Left ventricle myocardium inferior (tissue), 1 donor: ENCODE data around the gene SLIT1. TPM values are rescaled to one million over a fixed set of nuclear protein-coding genes. Genes with fewer than 3 reads are reported as not detected.

ENCODE experiments used
- DNase-seq: peaks from one replicate; pipeline ENCODE4 v3.0.0-alpha.2; 2020
- H3K27ac ChIP-seq: fragments of 200-600 bp; replicated peaks from 2 replicates; pipeline ENCODE4 v1.8.0; 2021
- H3K27me3 ChIP-seq: fragments of 200-600 bp; 2 replicates; pipeline ENCODE4 v1.8.0; 2021; ENCODE audit warnings: low read depth
- H3K36me3 ChIP-seq: fragments of 200-600 bp; 2 replicates; pipeline ENCODE4 v1.8.0; 2021
- H3K4me1 ChIP-seq: fragments of 200-600 bp; 2 replicates; pipeline ENCODE4 v1.8.0; 2021
- H3K4me3 ChIP-seq: fragments of 200-600 bp; 2 replicates; pipeline ENCODE4 v1.8.0; 2021; ENCODE audit warnings: mild to moderate bottlenecking, moderate library complexity
- H3K9me3 ChIP-seq: fragments of 200-600 bp; replicated peaks from 2 replicates; pipeline ENCODE4 v1.8.0; 2021
- intact Hi-C: fragments of 100-400 bp; cut with micrococcal nuclease; formaldehyde crosslinking; loops from one replicate; pipeline ENCODE4 v1.11.0; 2022
- total RNA-seq: library from RNA; stranded (reverse); fragmentation: NEBNext Ultra II Directional; extraction: Animal tissue kit (Norgen Biotek cat#: 25700); gene quantifications from one replicate; pipeline ENCODE4 v1.2.1, GENCODE V29; 2021
- TF ChIP-seq, protein P1 (sequence below): fragments of 200-600 bp; IDR thresholded peaks from 2 replicates; pipeline ENCODE4 v1.8.0; 2021; ENCODE audit warnings: antibody characterized with exemption, mild to moderate bottlenecking, borderline replicate concordance
- donor health status: DM: no; HTN: yes; CAD: no; lungs with severe emphysema.

The SLIT1 gene
- total RNA-seq, 1 donor from 2014 or later: 0.08 TPM

GRCh38 chr10:97079448-97079847, 106.3 kb downstream of the SLIT1 start:
- Histone ChIP-seq H3K27ac (no peak overlapping the region), H3K4me3 (no peak overlapping the region), H3K36me3 (no peaks in the 10 kb centered on the region), H3K27me3 (peaks cover 72% of the 10 kb centered on the region), H3K4me1 (no peaks in the 10 kb centered on the region), H3K9me3 (no peaks in the 10 kb centered on the region)
- DNase-seq: no peak
- intact Hi-C loops: no loop called here
- TF ChIP-seq, protein P1, sequence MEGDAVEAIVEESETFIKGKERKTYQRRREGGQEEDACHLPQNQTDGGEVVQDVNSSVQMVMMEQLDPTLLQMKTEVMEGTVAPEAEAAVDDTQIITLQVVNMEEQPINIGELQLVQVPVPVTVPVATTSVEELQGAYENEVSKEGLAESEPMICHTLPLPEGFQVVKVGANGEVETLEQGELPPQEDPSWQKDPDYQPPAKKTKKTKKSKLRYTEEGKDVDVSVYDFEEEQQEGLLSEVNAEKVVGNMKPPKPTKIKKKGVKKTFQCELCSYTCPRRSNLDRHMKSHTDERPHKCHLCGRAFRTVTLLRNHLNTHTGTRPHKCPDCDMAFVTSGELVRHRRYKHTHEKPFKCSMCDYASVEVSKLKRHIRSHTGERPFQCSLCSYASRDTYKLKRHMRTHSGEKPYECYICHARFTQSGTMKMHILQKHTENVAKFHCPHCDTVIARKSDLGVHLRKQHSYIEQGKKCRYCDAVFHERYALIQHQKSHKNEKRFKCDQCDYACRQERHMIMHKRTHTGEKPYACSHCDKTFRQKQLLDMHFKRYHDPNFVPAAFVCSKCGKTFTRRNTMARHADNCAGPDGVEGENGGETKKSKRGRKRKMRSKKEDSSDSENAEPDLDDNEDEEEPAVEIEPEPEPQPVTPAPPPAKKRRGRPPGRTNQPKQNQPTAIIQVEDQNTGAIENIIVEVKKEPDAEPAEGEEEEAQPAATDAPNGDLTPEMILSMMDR: no peak

DNA sequence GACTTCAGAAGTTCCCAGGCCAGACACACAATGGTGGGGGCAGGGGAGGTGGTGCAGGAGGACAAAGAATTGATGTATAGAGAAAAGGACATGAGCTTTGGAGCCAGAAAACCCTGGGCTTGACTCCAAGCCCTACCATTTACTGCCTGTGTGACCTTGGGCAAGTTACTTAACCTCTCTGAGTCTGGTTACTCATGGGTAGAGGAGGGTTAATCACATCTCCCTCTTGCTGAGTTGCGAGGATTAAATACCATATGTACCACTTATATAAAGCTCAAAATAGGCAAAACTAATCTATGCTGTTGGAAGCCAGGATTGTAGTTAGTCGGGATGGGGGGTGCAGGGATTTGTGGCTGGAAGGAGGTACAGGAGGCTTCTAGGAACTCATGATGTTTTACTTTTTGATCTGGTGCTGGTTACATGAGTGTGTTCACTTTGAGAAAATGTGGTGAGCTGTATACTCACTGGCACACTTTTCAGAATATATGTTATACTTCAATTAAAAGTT, 106.8 kb downstream of the SLIT1 start:
- Histone ChIP-seq H3K27me3 (peaks cover 70% of the 10 kb centered on the region), H3K9me3 (no peaks in the 10 kb centered on the region), H3K27ac (no peak overlapping the region), H3K36me3 (no peaks in the 10 kb centered on the region), H3K4me3 (no peak overlapping the region), H3K4me1 (no peaks in the 10 kb centered on the region)
- intact Hi-C loops: no loop called here
- no peak for DNase-seq
- TF ChIP-seq, protein P1: no peak

- Histone ChIP-seq H3K36me3 (no peaks in the 10 kb centered on the region), H3K4me3 (no peak overlapping the region), H3K9me3 (no peaks in the 10 kb centered on the region), H3K27me3 (peaks cover 76% of the 10 kb centered on the region), H3K4me1 (no peaks in the 10 kb centered on the region), H3K27ac (no peak overlapping the region)
- intact Hi-C loops: no loop called here
- no peak for DNase-seq
- TF ChIP-seq, protein P1: no peak
Observed at GRCh38 chr10:97078261-97078937, 107.4 kb downstream of the SLIT1 start.

- TF ChIP-seq, protein P1: no peak
- intact Hi-C loops: no loop called here
- no peaks in the 10 kb centered on the region for H3K36me3 ChIP-seq
- no peak overlapping the region for H3K27ac ChIP-seq
- no peak for DNase-seq
- no peak overlapping the region for H3K4me3 ChIP-seq
- no peaks in the 10 kb centered on the region for H3K9me3 ChIP-seq
- peaks cover 76% of the 10 kb centered on the region for H3K27me3 ChIP-seq
- no peaks in the 10 kb centered on the region for H3K4me1 ChIP-seq
Observed at GRCh38 chr10:97076781-97077180, 109.0 kb downstream of the SLIT1 start.

GRCh38 chr10:97075961-97076525, 109.7 kb downstream of the SLIT1 start:
- TF ChIP-seq, protein P1: no peak
- intact Hi-C loops: no loop called here
- Histone ChIP-seq H3K27me3 (peaks cover 76% of the 10 kb centered on the region), H3K9me3 (no peaks in the 10 kb centered on the region), H3K36me3 (no peaks in the 10 kb centered on the region), H3K4me3 (no peak overlapping the region), H3K4me1 (no peaks in the 10 kb centered on the region), H3K27ac (no peak overlapping the region)
- DNase-seq: no peak
